ENCODE results near the gene APOC3.

APOC3 gene

GRCh38 chr11:116807601-116808261 lies 22.0 kb upstream of the APOC3 start:
- DNase-seq: no peak

- no peak for DNase-seq
These were observed 21.2 kb upstream of the APOC3 start for GRCh38 chr11:116808262-116809175.

GRCh38 chr11:116811194-116811593 lies 18.5 kb upstream of the APOC3 start:
- no peak for DNase-seq

GRCh38 chr11:116812109-116812508 lies 17.6 kb upstream of the APOC3 start:
- no peak for DNase-seq

- DNase-seq: no peak
These were observed 16.5 kb upstream of the APOC3 start for GRCh38 chr11:116813170-116813569.

- DNase-seq: no peak
These were observed 15.8 kb upstream of the APOC3 start for GRCh38 chr11:116813781-116814471.

GRCh38 chr11:116814502-116814901 lies 15.2 kb upstream of the APOC3 start:
- no peak for DNase-seq

- DNase-seq: no peak
These were observed 10.7 kb upstream of the APOC3 start for GRCh38 chr11:116819049-116819448.

GRCh38 chr11:116821050-116821918 lies 8.4 kb upstream of the APOC3 start:
- no peak for DNase-seq

GRCh38 chr11:116822575-116822974 lies 7.1 kb upstream of the APOC3 start:
- no peak for DNase-seq

- no peak for DNase-seq
These were observed 6.5 kb upstream of the APOC3 start, which contains the start of gene APOA4 for GRCh38 chr11:116823031-116823843. APOA4 (minus strand) TSS chr11:116823304; CDS start chr11:116823191, 113 bp downstream.

- DNase-seq: no peak
These were observed 4.3 kb upstream of the APOC3 start for GRCh38 chr11:116825434-116825833.

- DNase-seq: no peak
These were observed 3.6 kb upstream of the APOC3 start for GRCh38 chr11:116825854-116826750.

- DNase-seq: no peak
These were observed 2.8 kb upstream of the APOC3 start for GRCh38 chr11:116826751-116827431.

- no peak for DNase-seq
These were observed 2.2 kb upstream of the APOC3 start for GRCh38 chr11:116827461-116827860.

- no peak for DNase-seq
These were observed 829 bp upstream of the APOC3 start for GRCh38 chr11:116828632-116829524.

- DNase-seq: no peak
These were observed 641 bp downstream of the APOC3 start for GRCh38 chr11:116830184-116830912.

GRCh38 chr11:116831790-116832349 lies 2.2 kb downstream of the APOC3 start:
- no peak for DNase-seq

All from effector CD4-positive, alpha-beta T cell (primary cell).